ENCODE measurements around the gene TAF11. TPM values are rescaled to one million over a fixed set of nuclear protein-coding genes. Genes with fewer than 3 reads are reported as not detected.
"Not testable (repeated sequence)": the region's sequence is repeated elsewhere in the genome, so short reads cannot be mapped to it uniquely, and the experiment has no call there.

The TAF11 gene
- total and polyA plus RNA-seq, 2 donors from 2014 or later, result 21.1 to 27.3 TPM

DNA sequence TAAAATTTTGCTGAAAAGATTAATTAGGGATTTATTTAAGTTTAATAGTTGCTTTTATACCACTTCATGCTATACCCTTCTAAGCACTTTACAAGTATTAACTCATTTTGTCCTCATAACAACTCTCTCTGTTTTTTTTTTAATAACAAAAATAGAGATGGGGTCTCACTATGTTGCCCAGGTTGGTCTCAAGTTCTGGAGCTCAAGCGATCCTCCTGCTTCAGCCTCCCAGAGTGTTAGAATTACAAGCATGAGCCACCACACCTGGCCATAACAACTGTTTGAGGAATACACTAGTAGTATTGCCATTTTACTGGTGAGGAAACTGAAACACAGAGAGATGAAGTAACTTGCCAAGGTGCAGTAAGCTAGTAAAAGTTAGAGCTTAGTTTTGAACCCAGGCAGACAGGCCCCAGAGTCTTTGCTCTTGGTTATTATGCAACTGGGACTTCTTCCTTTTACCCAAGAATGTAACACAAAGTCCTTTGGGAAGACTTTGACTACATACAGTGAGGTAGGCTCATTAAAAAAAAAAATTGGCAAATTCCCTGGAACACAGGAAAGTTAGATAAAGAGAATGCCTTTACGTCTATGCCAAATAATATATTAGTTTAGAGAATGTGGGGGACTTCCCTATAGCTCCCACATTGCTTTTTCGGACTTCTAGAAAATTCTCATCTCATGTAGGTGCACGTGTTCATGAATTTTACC, 12.6 kb upstream of the TAF11 start:
- Histone ChIP-seq H3K27ac (ENCODE audit: low read depth in 2 of 2, low read length in 2 of 2) (no peak overlapping the region), H3K4me1 (ENCODE audit: control insufficient read depth in 2 of 3, insufficient read depth in 2 of 3, low read depth in 1 of 3, low read length in 3 of 3) (peaks cover 0 to 11% (median 0%) of the 10 kb centered on the region in 3 donors), H3K9me3 (ENCODE audit: control insufficient read depth in 2 of 3, insufficient read depth in 1 of 3, low read length in 3 of 3) (no peaks in the 10 kb centered on the region), H3K27me3 (ENCODE audit: control insufficient read depth, insufficient read depth, low read length) (no peaks in the 10 kb centered on the region), H3K4me3 (ENCODE audit: low read length in 3 of 3) (no peak overlapping the region), H3K9ac (ENCODE audit: low read length in 3 of 3) (no peak overlapping the region), H3K36me3 (ENCODE audit: control insufficient read depth in 2 of 3, insufficient read depth in 3 of 3, low read length in 3 of 3) (no peaks in the 10 kb centered on the region)
- TF ChIP-seq, protein P1, sequence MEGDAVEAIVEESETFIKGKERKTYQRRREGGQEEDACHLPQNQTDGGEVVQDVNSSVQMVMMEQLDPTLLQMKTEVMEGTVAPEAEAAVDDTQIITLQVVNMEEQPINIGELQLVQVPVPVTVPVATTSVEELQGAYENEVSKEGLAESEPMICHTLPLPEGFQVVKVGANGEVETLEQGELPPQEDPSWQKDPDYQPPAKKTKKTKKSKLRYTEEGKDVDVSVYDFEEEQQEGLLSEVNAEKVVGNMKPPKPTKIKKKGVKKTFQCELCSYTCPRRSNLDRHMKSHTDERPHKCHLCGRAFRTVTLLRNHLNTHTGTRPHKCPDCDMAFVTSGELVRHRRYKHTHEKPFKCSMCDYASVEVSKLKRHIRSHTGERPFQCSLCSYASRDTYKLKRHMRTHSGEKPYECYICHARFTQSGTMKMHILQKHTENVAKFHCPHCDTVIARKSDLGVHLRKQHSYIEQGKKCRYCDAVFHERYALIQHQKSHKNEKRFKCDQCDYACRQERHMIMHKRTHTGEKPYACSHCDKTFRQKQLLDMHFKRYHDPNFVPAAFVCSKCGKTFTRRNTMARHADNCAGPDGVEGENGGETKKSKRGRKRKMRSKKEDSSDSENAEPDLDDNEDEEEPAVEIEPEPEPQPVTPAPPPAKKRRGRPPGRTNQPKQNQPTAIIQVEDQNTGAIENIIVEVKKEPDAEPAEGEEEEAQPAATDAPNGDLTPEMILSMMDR (IDR thresholded peaks at IDR 0.05; ENCODE audit: borderline replicate concordance, extremely low read depth, insufficient read depth), result no peak
- intact Hi-C loops (cut with DNase I), result no loop called here
- DNase-seq (no peak), FAIRE-seq (no peak)

DNA sequence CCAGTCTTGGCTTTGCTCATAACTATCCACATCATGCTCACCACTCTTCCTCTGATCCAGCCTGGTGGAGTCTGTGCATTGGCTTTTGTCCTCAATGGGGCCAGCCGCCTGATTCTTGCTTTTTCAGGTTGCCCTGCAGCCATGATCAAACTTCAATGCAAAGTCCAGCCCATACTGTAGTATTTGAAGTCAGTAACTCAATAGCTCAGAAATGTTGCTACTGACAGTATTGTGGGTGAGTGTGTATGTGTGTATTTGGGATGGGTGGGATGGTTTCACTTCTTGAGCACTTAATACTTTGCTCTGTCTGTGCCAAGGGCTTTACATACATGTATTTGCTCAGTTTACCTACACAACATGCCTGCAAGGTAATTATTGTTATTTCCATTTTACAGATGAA, 11.9 kb upstream of the TAF11 start:
- H3K4me3 ChIP-seq (ENCODE audit: low read length in 3 of 3); H3K36me3 ChIP-seq (ENCODE audit: control insufficient read depth in 2 of 3, insufficient read depth in 3 of 3, low read length in 3 of 3); FAIRE-seq; intact Hi-C loops (cut with DNase I); DNase-seq; H3K9me3 ChIP-seq (ENCODE audit: control insufficient read depth in 2 of 3, insufficient read depth in 1 of 3, low read length in 3 of 3); H3K4me1 ChIP-seq (ENCODE audit: control insufficient read depth in 2 of 3, insufficient read depth in 2 of 3, low read depth in 1 of 3, low read length in 3 of 3); H3K27ac ChIP-seq (ENCODE audit: low read depth in 2 of 2, low read length in 2 of 2); H3K9ac ChIP-seq (ENCODE audit: low read length in 3 of 3); H3K27me3 ChIP-seq (ENCODE audit: control insufficient read depth, insufficient read depth, low read length): not testable (repeated sequence)

DNA sequence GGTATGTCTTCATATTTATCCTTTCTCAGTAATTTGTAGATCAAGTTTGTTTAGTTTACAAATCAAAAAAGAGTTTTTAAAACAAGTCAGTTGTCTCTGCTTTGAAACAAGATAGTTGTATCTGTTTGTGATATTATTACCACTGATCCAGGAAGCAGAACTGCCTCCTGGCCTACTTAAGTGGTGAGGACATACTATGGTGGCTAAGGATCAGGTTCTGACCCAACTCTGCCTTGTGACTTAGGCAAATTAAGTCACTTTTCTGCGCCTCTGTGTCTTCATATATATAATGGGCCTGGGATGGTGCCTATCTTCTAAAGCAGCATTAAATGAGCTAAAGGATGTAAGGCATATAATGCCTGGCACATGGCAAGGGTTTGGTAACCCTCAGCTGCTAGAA, 9.9 kb upstream of the TAF11 start:
- DNase-seq, result no peak
- peaks cover 0 to 8% (median 2%) of the 10 kb centered on the region in 3 donors for H3K4me1 ChIP-seq (ENCODE audit: control insufficient read depth in 2 of 3, insufficient read depth in 2 of 3, low read depth in 1 of 3, low read length in 3 of 3)
- intact Hi-C loops (cut with DNase I), result no loop called here
- TF ChIP-seq, protein P1 (IDR thresholded peaks at IDR 0.05; ENCODE audit: borderline replicate concordance, extremely low read depth, insufficient read depth), result no peak
- H3K27me3 ChIP-seq (ENCODE audit: control insufficient read depth, insufficient read depth, low read length), result no peaks in the 10 kb centered on the region
- no peak overlapping the region for H3K9ac ChIP-seq (ENCODE audit: low read length in 3 of 3)
- H3K27ac ChIP-seq (ENCODE audit: low read depth in 2 of 2, low read length in 2 of 2), result no peak overlapping the region
- no peaks in the 10 kb centered on the region for H3K36me3 ChIP-seq (ENCODE audit: control insufficient read depth in 2 of 3, insufficient read depth in 3 of 3, low read length in 3 of 3)
- H3K9me3 ChIP-seq (ENCODE audit: control insufficient read depth in 2 of 3, insufficient read depth in 1 of 3, low read length in 3 of 3), result no peaks in the 10 kb centered on the region
- FAIRE-seq, result no peak
- H3K4me3 ChIP-seq (ENCODE audit: low read length in 3 of 3), result no peak overlapping the region

DNA sequence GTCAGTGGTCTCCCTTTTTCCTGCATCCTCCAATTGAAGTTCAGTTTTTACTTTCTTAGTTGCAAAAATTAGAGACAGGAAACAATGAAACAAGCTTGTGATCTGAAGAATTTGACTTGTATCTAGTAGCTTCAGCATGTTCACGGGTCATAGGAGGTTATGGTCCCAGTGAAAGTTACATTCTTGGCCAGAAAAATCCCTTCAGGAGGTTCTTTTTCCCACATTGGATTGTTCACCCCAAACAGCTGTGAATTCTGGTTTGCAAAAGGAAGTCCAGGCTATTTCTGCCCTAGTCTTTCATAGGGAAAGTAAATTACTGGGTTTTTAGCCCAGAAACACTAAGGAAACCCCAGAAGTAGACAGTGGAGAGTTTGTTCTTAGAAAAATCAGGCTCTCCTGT, 9.3 kb upstream of the TAF11 start:
- H3K9ac ChIP-seq (ENCODE audit: low read length in 3 of 3), result no peak overlapping the region
- peaks cover 0 to 10% (median 8%) of the 10 kb centered on the region in 3 donors for H3K4me1 ChIP-seq (ENCODE audit: control insufficient read depth in 2 of 3, insufficient read depth in 2 of 3, low read depth in 1 of 3, low read length in 3 of 3)
- no peaks in the 10 kb centered on the region for H3K36me3 ChIP-seq (ENCODE audit: control insufficient read depth in 2 of 3, insufficient read depth in 3 of 3, low read length in 3 of 3)
- H3K4me3 ChIP-seq (ENCODE audit: low read length in 3 of 3), result no peak overlapping the region
- TF ChIP-seq, protein P1 (IDR thresholded peaks at IDR 0.05; ENCODE audit: borderline replicate concordance, extremely low read depth, insufficient read depth), result no peak
- no peak for DNase-seq
- FAIRE-seq, result no peak
- no peak overlapping the region for H3K27ac ChIP-seq (ENCODE audit: low read depth in 2 of 2, low read length in 2 of 2)
- intact Hi-C loops (cut with DNase I), result no loop called here
- H3K27me3 ChIP-seq (ENCODE audit: control insufficient read depth, insufficient read depth, low read length), result no peaks in the 10 kb centered on the region
- no peaks in the 10 kb centered on the region for H3K9me3 ChIP-seq (ENCODE audit: control insufficient read depth in 2 of 3, insufficient read depth in 1 of 3, low read length in 3 of 3)
